Measurements from ENCODE around the gene NOS2. TPM values are rescaled to one million over a fixed set of nuclear protein-coding genes. Genes with fewer than 3 reads are reported as not detected.

The NOS2 gene
- total RNA-seq, 4 donors from 2014 or later, result 0.13 to 0.69 (median 0.33) TPM; not detected in 1

DNA sequence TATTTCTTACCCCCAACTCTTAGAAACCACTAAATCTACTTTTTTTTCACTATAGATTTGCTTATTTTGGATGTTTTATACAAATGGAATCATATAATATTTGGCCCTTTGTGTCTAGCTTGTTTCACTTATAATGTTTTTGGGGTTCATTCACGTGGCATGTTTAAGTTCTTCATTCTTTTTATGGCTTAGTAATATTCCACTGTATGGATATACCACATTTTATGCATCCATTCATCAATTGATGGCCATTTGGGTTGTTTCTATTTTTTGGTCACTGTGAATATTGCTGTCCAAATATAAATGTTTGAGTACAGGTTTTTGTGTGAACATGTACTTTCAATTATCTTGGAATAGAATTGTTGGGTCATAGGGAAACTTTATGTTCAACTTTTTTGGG lies 9.2 kb upstream of the NOS2 start:
- intact Hi-C loops (cut with DNase I), result loop anchor here (5.0 to 10.0 kb wide), 3 partner anchors 68 to 445 kb away; partner anchors contain the start of gene LYRM9
- Histone ChIP-seq H3K4me1 (peaks cover 3 to 10% (median 9%) of the 10 kb centered on the region in 4 donors), H3K36me3 (no peaks in the 10 kb centered on the region), H3K27me3 (no peaks in the 10 kb centered on the region), H3K27ac (replicated peaks in 1 of 4) (no peak overlapping the region), H3K9me3 (no peaks in the 10 kb centered on the region), H3K4me3 (no peak overlapping the region)
- no peak for DNase-seq (ENCODE audit: extremely low spot score)
- TF ChIP-seq, protein P1, sequence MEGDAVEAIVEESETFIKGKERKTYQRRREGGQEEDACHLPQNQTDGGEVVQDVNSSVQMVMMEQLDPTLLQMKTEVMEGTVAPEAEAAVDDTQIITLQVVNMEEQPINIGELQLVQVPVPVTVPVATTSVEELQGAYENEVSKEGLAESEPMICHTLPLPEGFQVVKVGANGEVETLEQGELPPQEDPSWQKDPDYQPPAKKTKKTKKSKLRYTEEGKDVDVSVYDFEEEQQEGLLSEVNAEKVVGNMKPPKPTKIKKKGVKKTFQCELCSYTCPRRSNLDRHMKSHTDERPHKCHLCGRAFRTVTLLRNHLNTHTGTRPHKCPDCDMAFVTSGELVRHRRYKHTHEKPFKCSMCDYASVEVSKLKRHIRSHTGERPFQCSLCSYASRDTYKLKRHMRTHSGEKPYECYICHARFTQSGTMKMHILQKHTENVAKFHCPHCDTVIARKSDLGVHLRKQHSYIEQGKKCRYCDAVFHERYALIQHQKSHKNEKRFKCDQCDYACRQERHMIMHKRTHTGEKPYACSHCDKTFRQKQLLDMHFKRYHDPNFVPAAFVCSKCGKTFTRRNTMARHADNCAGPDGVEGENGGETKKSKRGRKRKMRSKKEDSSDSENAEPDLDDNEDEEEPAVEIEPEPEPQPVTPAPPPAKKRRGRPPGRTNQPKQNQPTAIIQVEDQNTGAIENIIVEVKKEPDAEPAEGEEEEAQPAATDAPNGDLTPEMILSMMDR (IDR thresholded peaks at IDR 0.05), result no peak
- no peak for TF ChIP-seq POLR2AphosphoS5 (IDR thresholded peaks at IDR 0.05)
- TF ChIP-seq POLR2A (IDR thresholded peaks at IDR 0.05; ENCODE audit: low read depth), result no peak
- no peak for TF ChIP-seq EP300 (IDR thresholded peaks at IDR 0.05)
- 100% methylated on average over 1 of the region's 1 CpG for WGBS

DNA sequence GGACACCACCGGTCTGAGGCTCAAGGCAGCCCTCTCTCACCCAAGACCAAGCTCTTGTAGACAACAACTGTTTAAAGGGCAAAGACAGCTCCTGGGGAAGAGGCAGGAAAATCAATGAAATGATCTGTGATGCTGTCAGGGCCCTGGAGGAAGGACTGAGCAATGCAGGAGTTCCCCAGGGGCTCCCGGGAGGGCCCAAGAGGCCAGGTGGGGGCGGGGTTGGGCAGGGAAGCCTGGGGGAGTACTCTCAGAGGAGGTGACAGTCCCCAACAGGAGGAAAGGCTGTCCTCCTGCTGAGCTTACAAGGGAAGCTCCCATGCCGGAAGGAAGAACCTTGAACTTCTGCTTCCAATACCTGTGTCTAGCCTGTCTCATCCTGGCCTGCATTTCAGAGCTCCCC lies 8.3 kb upstream of the NOS2 start:
- 73% methylated on average over 4 of the region's 4 CpGs for WGBS
- Histone ChIP-seq H3K27me3 (no peaks in the 10 kb centered on the region), H3K27ac (replicated peaks in 1 of 4) (no peak overlapping the region), H3K36me3 (no peaks in the 10 kb centered on the region), H3K9me3 (no peaks in the 10 kb centered on the region), H3K4me1 (peaks cover 3 to 10% (median 9%) of the 10 kb centered on the region in 4 donors), H3K4me3 (no peak overlapping the region)
- no peak for DNase-seq (ENCODE audit: extremely low spot score)
- TF ChIP-seq, protein P1 (IDR thresholded peaks at IDR 0.05), result no peak
- no peak for TF ChIP-seq POLR2A (IDR thresholded peaks at IDR 0.05; ENCODE audit: low read depth)
- no peak for TF ChIP-seq EP300 (IDR thresholded peaks at IDR 0.05)
- no peak for TF ChIP-seq POLR2AphosphoS5 (IDR thresholded peaks at IDR 0.05)
- intact Hi-C loops (cut with DNase I), result loop anchor here (5.0 to 10.0 kb wide), 3 partner anchors 69 to 446 kb away; partner anchors contain the start of gene LYRM9

DNA sequence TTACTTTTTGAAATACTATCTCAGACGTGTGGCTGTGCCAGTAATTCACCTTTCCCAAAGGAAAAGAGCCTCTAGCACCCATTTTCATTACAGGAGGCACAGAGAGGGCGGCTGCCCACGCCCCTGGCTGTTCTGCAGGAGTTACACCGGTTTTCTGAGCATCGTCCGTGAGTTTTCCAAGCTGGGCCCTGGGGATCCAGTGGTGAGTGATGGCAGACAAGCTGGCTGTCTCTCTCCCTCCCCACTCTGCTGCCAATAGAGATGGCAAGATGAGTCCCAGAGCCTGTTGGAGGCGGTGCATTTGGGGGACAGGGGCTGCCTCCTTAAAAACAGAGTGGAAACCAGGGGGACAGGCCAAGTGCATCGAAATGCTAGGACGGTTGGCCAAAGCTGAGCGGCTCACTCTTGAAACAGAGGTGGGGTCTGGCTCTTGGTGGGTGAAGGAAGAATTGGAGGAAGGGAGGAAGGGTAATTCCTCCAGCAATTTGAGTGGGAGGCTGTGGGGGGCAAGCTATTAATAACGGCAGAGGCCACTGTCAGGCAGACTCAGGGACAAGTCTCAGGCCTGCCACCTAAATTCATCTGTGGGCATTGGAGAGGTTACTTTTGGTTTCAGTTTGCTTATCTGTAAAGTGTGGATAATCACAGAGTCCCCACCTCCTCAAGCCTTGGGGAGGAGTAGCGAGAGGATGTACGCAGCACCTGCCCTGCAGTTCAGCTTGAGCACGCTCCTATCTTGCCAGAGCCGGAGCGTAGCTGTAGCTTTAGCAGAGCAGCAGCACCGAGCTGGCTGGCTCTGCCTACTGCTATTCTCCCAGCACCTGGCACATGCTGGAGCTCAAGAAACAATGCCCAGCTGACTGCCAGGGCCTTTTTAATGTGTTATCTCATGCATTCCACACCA lies 7.5 kb upstream of the NOS2 start:
- Histone ChIP-seq H3K4me3 (peak overlapping the region in 1 of 4 donors; percentile 13), H3K36me3 (no peaks in the 10 kb centered on the region), H3K9me3 (no peaks in the 10 kb centered on the region), H3K27ac (replicated peaks in 1 of 4) (no peak overlapping the region), H3K27me3 (no peaks in the 10 kb centered on the region), H3K4me1 (peaks cover 3 to 10% (median 9%) of the 10 kb centered on the region in 4 donors)
- intact Hi-C loops (cut with DNase I), result loop anchor here (5.0 to 10.0 kb wide), 3 partner anchors 69 to 447 kb away; partner anchors contain the start of gene LYRM9
- no peak for TF ChIP-seq POLR2AphosphoS5 (IDR thresholded peaks at IDR 0.05)
- TF ChIP-seq, protein P1 (IDR thresholded peaks at IDR 0.05), result no peak
- no peak for TF ChIP-seq POLR2A (IDR thresholded peaks at IDR 0.05; ENCODE audit: low read depth)
- no peak for TF ChIP-seq EP300 (IDR thresholded peaks at IDR 0.05)
- DNase-seq (ENCODE audit: extremely low spot score), result no peak
- WGBS, result 73% methylated on average over 17 of the region's 17 CpGs

DNA sequence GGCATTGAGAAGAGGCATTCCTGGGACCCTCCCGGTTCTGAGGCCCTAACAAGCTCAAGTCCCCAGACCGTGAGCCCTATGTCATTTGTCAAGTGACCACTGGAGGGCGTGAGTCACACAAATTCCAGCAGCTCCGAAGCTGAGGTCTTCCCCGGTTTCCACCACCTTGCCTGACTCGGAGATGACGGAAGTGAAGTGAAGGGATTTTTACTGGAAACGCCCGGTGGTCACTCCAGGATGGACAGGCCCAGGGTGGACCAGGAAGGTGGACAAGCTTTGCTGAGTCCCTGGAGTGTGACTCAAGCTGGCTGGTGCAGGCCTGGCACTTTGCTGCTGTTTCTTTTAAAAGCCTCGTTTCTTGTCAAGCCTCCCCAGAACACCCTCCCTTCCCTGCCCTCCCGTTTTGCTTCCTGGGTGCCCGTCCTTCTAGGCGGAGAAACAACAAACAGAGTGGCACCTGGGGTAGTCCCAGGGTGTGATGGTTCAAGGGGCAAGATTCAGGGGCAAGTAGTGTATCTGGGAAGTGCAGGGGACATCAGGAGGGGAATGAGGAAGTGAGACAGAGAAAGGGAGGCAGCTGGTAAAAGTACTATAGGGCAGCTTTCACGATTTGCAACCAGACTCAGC lies 5.3 kb upstream of the NOS2 start:
- peak; percentile 98 for DNase-seq (ENCODE audit: extremely low spot score)
- Histone ChIP-seq H3K36me3 (no peaks in the 10 kb centered on the region), H3K4me3 (peak overlapping the region; percentile 39 to 55 (median 44)), H3K27ac (replicated peaks in 1 of 4) (peak overlapping the region in 3 of 4 donors; percentile 19 to 32 (median 28)), H3K27me3 (no peaks in the 10 kb centered on the region), H3K9me3 (no peaks in the 10 kb centered on the region), H3K4me1 (peaks cover 3 to 10% (median 9%) of the 10 kb centered on the region in 4 donors)
- TF ChIP-seq, protein P1 (IDR thresholded peaks at IDR 0.05), result peak; percentile 75 to 89 (median 85)
- TF ChIP-seq POLR2AphosphoS5 (IDR thresholded peaks at IDR 0.05), result no peak
- intact Hi-C loops (cut with DNase I), result loop anchor here (5.0 to 10.0 kb wide), 3 partner anchors 72 to 449 kb away; partner anchors contain the start of gene LYRM9
- WGBS, result 2% methylated on average over 14 of the region's 14 CpGs

Data from esophagus muscularis mucosa (tissue), 4 donors.